Measurements from ENCODE around the gene MMAB.

The MMAB gene

DNA sequence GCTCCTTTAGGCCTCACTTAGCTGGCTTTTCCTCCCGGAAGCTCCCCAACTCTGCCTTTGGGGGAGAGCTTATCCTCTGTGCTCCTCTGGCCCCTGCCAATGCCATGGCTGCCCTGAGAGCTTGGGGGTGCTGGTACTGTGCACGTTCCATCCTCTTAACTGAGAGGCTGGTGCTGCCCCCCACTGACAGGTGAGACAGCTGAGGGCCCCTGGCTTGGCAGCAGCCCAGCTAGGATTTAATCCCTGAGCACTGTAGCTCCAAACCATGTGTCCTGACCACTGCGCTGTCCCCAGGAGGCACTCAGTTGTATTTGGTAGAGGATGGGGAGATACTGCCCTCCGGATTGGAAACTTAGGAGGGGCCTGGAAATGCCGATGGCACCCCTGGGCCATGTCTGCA is 49.8 kb downstream of the MMAB start:
- H3K4me3 ChIP-seq (replicated peaks; ENCODE audit: low read depth, low read length), result no peak overlapping the region
- no peak for TF ChIP-seq CTCF (IDR thresholded peaks at IDR 0.05; ENCODE audit: low read length, missing control alignments)
- DNase-seq (ENCODE audit: low read depth), result no peak

GRCh38 chr12:109523071-109523470 is 50.2 kb downstream of the MMAB start:
- no peak for DNase-seq (ENCODE audit: low read depth)

GRCh38 chr12:109521831-109522230 is 51.5 kb downstream of the MMAB start:
- DNase-seq (ENCODE audit: low read depth), result no peak
- no peak for TF ChIP-seq CTCF (IDR thresholded peaks at IDR 0.05; ENCODE audit: low read length, missing control alignments)
- no peak overlapping the region for H3K4me3 ChIP-seq (replicated peaks; ENCODE audit: low read depth, low read length)

More at GRCh38 chr12:109523071-109523470, 50.2 kb downstream of the MMAB start:
- TF ChIP-seq CTCF (IDR thresholded peaks at IDR 0.05; ENCODE audit: low read length, missing control alignments), result no peak
- no peak overlapping the region for H3K4me3 ChIP-seq (replicated peaks; ENCODE audit: low read depth, low read length)

GRCh38 chr12:109519787-109520186 is 53.5 kb downstream of the MMAB start:
- TF ChIP-seq CTCF (IDR thresholded peaks at IDR 0.05; ENCODE audit: low read length, missing control alignments), result no peak
- H3K4me3 ChIP-seq (replicated peaks; ENCODE audit: low read depth, low read length), result no peak overlapping the region
- no peak for DNase-seq (ENCODE audit: low read depth)

DNA sequence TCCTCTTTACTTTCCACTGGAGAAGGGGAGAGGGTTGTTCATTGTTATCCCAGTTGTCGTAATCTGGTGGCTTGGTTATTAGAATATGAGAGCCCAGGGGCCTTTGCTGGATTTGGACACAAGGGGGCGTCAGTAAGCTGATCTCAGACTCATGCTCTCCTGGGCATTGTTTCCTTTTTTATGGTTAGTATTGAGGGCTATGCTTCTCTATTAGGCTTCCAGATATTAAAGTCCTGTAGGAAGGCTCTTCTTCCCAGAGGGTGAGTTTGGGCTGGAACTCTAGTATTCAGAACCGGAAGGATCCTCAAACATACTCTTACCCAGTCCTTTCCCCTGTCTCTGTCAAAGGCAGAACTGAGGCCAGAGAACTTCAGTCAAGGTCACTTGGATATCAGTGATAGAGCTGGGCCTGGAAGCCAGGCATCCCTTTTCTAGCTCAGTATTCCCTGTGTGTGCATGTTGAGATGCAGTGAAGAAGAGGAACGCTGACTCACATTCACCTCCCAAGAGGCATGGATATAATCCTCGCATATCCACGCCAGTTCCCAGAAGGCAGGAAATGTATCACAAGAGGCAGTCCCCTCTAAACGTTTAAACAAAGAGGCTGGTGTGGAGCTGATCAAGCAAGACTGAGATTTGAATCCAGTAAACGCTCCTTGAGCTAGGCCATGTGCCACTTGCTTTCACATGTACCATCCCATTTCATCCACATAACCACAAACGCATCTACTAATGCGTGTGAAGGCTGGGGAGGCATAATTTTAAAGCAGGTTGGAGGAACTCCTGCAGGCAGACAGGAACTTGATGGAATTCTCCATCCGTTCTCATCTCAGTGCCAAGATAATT is 54.3 kb downstream of the MMAB start:
- H3K4me3 ChIP-seq (replicated peaks; ENCODE audit: low read depth, low read length), result no peak overlapping the region
- peak; percentile 97 for TF ChIP-seq CTCF (IDR thresholded peaks at IDR 0.05; ENCODE audit: low read length, missing control alignments)
- peak; percentile 91 for DNase-seq (ENCODE audit: low read depth)

- no peak for TF ChIP-seq CTCF (IDR thresholded peaks at IDR 0.05; ENCODE audit: low read length, missing control alignments)
- H3K4me3 ChIP-seq (replicated peaks; ENCODE audit: low read depth, low read length), result no peak overlapping the region
- no peak for DNase-seq (ENCODE audit: low read depth)
Observed at GRCh38 chr12:109517619-109518018, 55.7 kb downstream of the MMAB start.

DNA sequence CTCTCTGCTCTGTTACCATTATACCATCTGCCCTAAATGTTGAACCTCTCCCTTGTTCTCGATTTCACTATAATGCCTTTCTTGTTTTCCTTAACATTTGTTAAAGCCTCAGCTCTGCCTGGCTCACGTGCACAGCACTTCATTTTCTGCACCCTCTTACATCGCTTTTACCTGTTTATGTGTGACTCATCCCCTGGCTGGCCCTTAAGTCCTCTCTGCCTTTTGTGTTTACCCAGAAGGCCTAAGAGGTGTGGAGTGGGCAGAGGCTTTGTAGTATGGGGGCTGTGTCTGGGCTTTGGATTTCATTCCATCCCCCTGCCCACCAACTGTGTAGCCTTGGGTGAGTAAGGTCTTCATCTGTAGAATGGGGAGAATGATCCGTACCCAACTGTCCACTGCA is 59.3 kb downstream of the MMAB start:
- TF ChIP-seq CTCF (IDR thresholded peaks at IDR 0.05; ENCODE audit: low read length, missing control alignments), result no peak
- DNase-seq (ENCODE audit: low read depth), result no peak
- no peak overlapping the region for H3K4me3 ChIP-seq (replicated peaks; ENCODE audit: low read depth, low read length)

Data from fibroblast of pulmonary artery (primary cell).